ENCODE measurements around the gene KANSL1.

KANSL1 gene

DNA sequence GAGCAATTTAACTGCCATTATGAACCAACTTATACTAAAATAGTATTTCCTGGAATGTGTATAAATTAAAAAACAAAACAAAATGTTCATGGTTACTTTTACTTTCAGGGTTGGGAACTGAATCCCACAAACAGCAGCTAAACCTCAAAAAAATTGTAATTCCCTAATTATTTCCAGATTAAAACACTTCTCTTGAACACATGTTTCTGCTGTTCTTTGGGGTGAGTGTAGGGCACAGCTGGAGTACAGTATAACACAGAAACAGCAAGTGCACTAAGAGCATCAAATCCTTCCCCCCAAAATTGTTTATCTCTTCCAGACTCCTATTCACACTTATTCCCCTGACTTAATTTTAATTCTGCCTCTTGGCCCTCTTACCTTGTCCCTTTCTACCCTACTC, 56.4 kb downstream of the KANSL1 start:
- Histone ChIP-seq H3K9me3 (ENCODE audit: control insufficient read depth, low read length) (no peaks in the 10 kb centered on the region), H3K23ac (ENCODE audit: low read length in 2 of 2) (no peak overlapping the region), H2BK15ac (ENCODE audit: low read depth, poor library complexity, severe bottlenecking) (no peak overlapping the region), H2AFZ (ENCODE audit: low read depth, low read length) (no peak overlapping the region), H2BK120ac (ENCODE audit: low read depth, low read length) (no peak overlapping the region), H3K79me1 (replicated peaks; ENCODE audit: low read length, poor library complexity, severe bottlenecking) (peaks cover 4% of the 10 kb centered on the region), H2BK12ac (ENCODE audit: low read length in 2 of 2) (no peak overlapping the region), H2BK5ac (ENCODE audit: low read depth, low read length, poor library complexity, severe bottlenecking) (no peak overlapping the region), H3K4ac (ENCODE audit: low read depth in 1 of 2, low read length in 2 of 2) (no peak overlapping the region), H3K4me1 (ENCODE audit: control insufficient read depth, insufficient read depth, low read depth, low read length) (peaks cover 3% of the 10 kb centered on the region), H3K4me3 (ENCODE audit: insufficient read depth in 1 of 2, low read depth in 1 of 2, low read length in 2 of 2) (no peak overlapping the region), H3K4me2 (ENCODE audit: low read length, poor library complexity, severe bottlenecking) (no peak overlapping the region), H4K8ac (ENCODE audit: low read length) (no peak overlapping the region), H3K27me3 (ENCODE audit: control insufficient read depth in 1 of 2, insufficient read depth in 1 of 2, low read length in 2 of 2) (no peaks in the 10 kb centered on the region), H4K91ac (ENCODE audit: low read length) (no peak overlapping the region), H3K27ac (ENCODE audit: low read length, poor library complexity, severe bottlenecking) (no peak overlapping the region), H3K36me3 (ENCODE audit: control insufficient read depth in 1 of 2, insufficient read depth in 2 of 2, low read depth in 1 of 2, low read length in 2 of 2) (peaks cover 4 to 23% of the 10 kb centered on the region in 2 experiments), H3K18ac (ENCODE audit: low read depth in 1 of 2, low read length in 2 of 2) (no peak overlapping the region), H2AK5ac (ENCODE audit: low read length, severe bottlenecking) (no peak overlapping the region), H3K9ac (ENCODE audit: low read length) (no peak overlapping the region), H3K14ac (ENCODE audit: low read length in 2 of 2) (no peak overlapping the region)
- DNase-seq = no peak

DNA sequence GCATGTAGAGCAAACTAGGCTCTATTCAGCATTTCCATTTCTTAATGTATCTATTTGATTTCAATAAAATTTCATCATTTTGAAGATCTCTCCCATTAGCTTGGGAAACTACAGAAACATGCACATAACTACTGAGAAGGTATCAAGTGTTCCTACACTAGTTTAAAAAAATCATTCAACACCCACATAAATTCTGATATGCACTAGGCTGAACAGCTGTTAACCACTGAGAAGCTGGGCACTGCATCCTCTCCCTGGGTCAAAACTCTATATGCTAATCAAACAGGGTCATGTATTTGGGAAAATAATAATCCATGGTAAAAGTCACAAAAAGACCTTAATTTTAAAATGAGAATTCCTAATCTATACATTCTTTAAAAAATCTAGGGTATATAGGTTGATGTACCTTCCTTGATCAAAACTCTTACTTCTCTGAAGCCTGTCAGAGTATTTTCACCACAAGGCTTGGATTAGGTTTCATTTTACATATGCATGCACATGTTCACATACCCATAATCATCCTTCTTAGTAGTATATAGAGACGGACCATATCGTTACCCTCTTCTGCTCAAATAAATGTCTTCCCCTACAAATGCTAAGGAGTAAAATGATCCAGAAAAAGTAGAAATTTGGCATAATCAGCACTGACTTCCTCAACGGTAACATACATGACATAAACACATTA, 57.2 kb downstream of the KANSL1 start:
- no peak overlapping the region for H3K27ac ChIP-seq (ENCODE audit: low read length, poor library complexity, severe bottlenecking)
- no peak overlapping the region for H3K18ac ChIP-seq (ENCODE audit: low read depth in 1 of 2, low read length in 2 of 2)
- 96% methylated on average over 3 of the region's 3 CpGs for WGBS
- no peak overlapping the region for H4K8ac ChIP-seq (ENCODE audit: low read length)
- H3K36me3 ChIP-seq (ENCODE audit: control insufficient read depth in 1 of 2, insufficient read depth in 2 of 2, low read depth in 1 of 2, low read length in 2 of 2) = peaks cover 4 to 21% of the 10 kb centered on the region in 2 experiments
- H3K9me3 ChIP-seq (ENCODE audit: control insufficient read depth, low read length) = no peaks in the 10 kb centered on the region
- no peak overlapping the region for H2BK120ac ChIP-seq (ENCODE audit: low read depth, low read length)
- H2BK5ac ChIP-seq (ENCODE audit: low read depth, low read length, poor library complexity, severe bottlenecking) = no peak overlapping the region
- no peak overlapping the region for H3K4me3 ChIP-seq (ENCODE audit: insufficient read depth in 1 of 2, low read depth in 1 of 2, low read length in 2 of 2)
- H2BK15ac ChIP-seq (ENCODE audit: low read depth, poor library complexity, severe bottlenecking) = no peak overlapping the region
- no peak overlapping the region for H3K9ac ChIP-seq (ENCODE audit: low read length)
- no peak overlapping the region for H2AK5ac ChIP-seq (ENCODE audit: low read length, severe bottlenecking)
- H3K4ac ChIP-seq (ENCODE audit: low read depth in 1 of 2, low read length in 2 of 2) = no peak overlapping the region
- H2AFZ ChIP-seq (ENCODE audit: low read depth, low read length) = no peak overlapping the region
- no peaks in the 10 kb centered on the region for H3K27me3 ChIP-seq (ENCODE audit: control insufficient read depth in 1 of 2, insufficient read depth in 1 of 2, low read length in 2 of 2)
- no peak overlapping the region for H3K4me2 ChIP-seq (ENCODE audit: low read length, poor library complexity, severe bottlenecking)
- H4K91ac ChIP-seq (ENCODE audit: low read length) = no peak overlapping the region
- peaks cover 4% of the 10 kb centered on the region for H3K79me1 ChIP-seq (replicated peaks; ENCODE audit: low read length, poor library complexity, severe bottlenecking)
- peaks cover 3% of the 10 kb centered on the region for H3K4me1 ChIP-seq (ENCODE audit: control insufficient read depth, insufficient read depth, low read depth, low read length)
- H3K23ac ChIP-seq (ENCODE audit: low read length in 2 of 2) = no peak overlapping the region
- DNase-seq = no peak
- H2BK12ac ChIP-seq (ENCODE audit: low read length in 2 of 2) = no peak overlapping the region
- no peak overlapping the region for H3K14ac ChIP-seq (ENCODE audit: low read length in 2 of 2)

DNA sequence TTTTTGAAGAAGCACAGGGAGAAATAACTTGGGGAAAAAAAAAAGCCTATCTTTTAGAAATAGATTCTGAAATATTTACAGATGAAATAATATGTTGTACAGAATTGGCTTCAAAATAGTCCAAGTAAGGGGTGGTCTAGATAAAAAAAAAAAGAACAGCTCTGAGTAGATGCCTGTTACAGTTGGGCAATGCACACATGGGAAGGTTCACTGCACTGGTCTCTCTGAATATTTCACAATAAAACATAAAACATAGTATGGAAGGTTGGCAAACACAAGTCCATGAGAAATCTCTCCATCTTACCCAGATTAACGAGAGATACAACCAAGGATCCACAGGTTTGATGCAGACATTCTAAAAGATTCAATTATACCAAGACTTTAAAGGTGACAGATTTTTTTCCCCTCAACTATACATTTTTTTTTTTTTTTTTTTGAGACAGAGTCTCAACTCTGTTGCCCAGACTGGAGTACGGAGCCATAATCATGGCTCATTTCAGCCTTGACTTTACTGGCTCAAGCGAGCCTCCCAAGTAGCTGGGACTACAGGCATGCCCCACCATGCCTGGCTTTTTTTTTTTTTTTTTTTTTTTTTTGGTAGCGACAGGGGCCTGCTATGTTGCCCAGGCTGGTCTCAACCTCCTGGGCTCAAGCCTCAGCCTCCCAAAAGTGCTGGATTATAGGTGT, 58.0 kb downstream of the KANSL1 start:
- no peaks in the 10 kb centered on the region for H3K9me3 ChIP-seq (ENCODE audit: control insufficient read depth, low read length)
- 91% methylated on average over 4 of the region's 4 CpGs for WGBS
- H2BK5ac ChIP-seq (ENCODE audit: low read depth, low read length, poor library complexity, severe bottlenecking) = no peak overlapping the region
- no peak overlapping the region for H3K14ac ChIP-seq (ENCODE audit: low read length in 2 of 2)
- H2BK12ac ChIP-seq (ENCODE audit: low read length in 2 of 2) = no peak overlapping the region
- no peak overlapping the region for H2BK120ac ChIP-seq (ENCODE audit: low read depth, low read length)
- H2BK15ac ChIP-seq (ENCODE audit: low read depth, poor library complexity, severe bottlenecking) = no peak overlapping the region
- no peak overlapping the region for H2AK5ac ChIP-seq (ENCODE audit: low read length, severe bottlenecking)
- no peak overlapping the region for H2AFZ ChIP-seq (ENCODE audit: low read depth, low read length)
- peaks cover 4 to 21% of the 10 kb centered on the region in 2 experiments for H3K36me3 ChIP-seq (ENCODE audit: control insufficient read depth in 1 of 2, insufficient read depth in 2 of 2, low read depth in 1 of 2, low read length in 2 of 2)
- H3K9ac ChIP-seq (ENCODE audit: low read length) = no peak overlapping the region
- DNase-seq = no peak
- H4K91ac ChIP-seq (ENCODE audit: low read length) = no peak overlapping the region
- peaks cover 3% of the 10 kb centered on the region for H3K4me1 ChIP-seq (ENCODE audit: control insufficient read depth, insufficient read depth, low read depth, low read length)
- H3K4me3 ChIP-seq (ENCODE audit: insufficient read depth in 1 of 2, low read depth in 1 of 2, low read length in 2 of 2) = no peak overlapping the region
- H3K18ac ChIP-seq (ENCODE audit: low read depth in 1 of 2, low read length in 2 of 2) = no peak overlapping the region
- H3K27ac ChIP-seq (ENCODE audit: low read length, poor library complexity, severe bottlenecking) = no peak overlapping the region
- H3K4me2 ChIP-seq (ENCODE audit: low read length, poor library complexity, severe bottlenecking) = no peak overlapping the region
- H3K79me1 ChIP-seq (replicated peaks; ENCODE audit: low read length, poor library complexity, severe bottlenecking) = peaks cover 4% of the 10 kb centered on the region
- H3K23ac ChIP-seq (ENCODE audit: low read length in 2 of 2) = no peak overlapping the region
- H4K8ac ChIP-seq (ENCODE audit: low read length) = no peak overlapping the region
- H3K27me3 ChIP-seq (ENCODE audit: control insufficient read depth in 1 of 2, insufficient read depth in 1 of 2, low read length in 2 of 2) = no peaks in the 10 kb centered on the region
- H3K4ac ChIP-seq (ENCODE audit: low read depth in 1 of 2, low read length in 2 of 2) = no peak overlapping the region

DNA sequence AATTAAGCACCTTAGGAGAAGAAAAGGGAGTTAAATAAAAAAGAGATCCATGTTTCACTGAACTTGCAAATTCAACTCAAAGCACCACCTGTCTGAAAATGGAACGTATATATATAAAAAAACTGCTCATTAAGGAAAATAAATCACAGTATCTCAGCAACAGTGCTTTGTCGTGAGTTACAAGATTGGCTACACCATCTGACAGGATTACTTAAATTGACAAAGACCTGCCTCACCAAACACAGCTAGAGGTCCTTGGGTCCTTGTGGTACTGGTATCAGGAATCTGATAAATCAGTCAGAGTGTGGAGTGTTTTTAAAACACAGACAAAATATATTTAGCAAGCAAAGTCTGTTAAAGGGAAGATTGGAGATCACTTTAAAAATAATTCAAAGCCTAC, 63.9 kb downstream of the KANSL1 start:
- Histone ChIP-seq H2BK12ac (ENCODE audit: low read length in 2 of 2) (no peak overlapping the region), H3K4me3 (ENCODE audit: insufficient read depth in 1 of 2, low read depth in 1 of 2, low read length in 2 of 2) (no peak overlapping the region), H3K4ac (ENCODE audit: low read depth in 1 of 2, low read length in 2 of 2) (no peak overlapping the region), H3K18ac (ENCODE audit: low read depth in 1 of 2, low read length in 2 of 2) (no peak overlapping the region), H3K36me3 (ENCODE audit: control insufficient read depth in 1 of 2, insufficient read depth in 2 of 2, low read depth in 1 of 2, low read length in 2 of 2) (peaks cover 4 to 25% of the 10 kb centered on the region in 2 experiments), H3K79me1 (replicated peaks; ENCODE audit: low read length, poor library complexity, severe bottlenecking) (peaks cover 4% of the 10 kb centered on the region), H2AFZ (ENCODE audit: low read depth, low read length) (no peak overlapping the region), H3K4me2 (ENCODE audit: low read length, poor library complexity, severe bottlenecking) (no peak overlapping the region), H3K27me3 (ENCODE audit: control insufficient read depth in 1 of 2, insufficient read depth in 1 of 2, low read length in 2 of 2) (no peaks in the 10 kb centered on the region), H3K14ac (ENCODE audit: low read length in 2 of 2) (no peak overlapping the region), H3K9me3 (ENCODE audit: control insufficient read depth, low read length) (no peaks in the 10 kb centered on the region), H4K91ac (ENCODE audit: low read length) (no peak overlapping the region), H2BK120ac (ENCODE audit: low read depth, low read length) (no peak overlapping the region), H2AK5ac (ENCODE audit: low read length, severe bottlenecking) (no peak overlapping the region), H3K27ac (ENCODE audit: low read length, poor library complexity, severe bottlenecking) (no peak overlapping the region), H3K9ac (ENCODE audit: low read length) (no peak overlapping the region), H3K23ac (ENCODE audit: low read length in 2 of 2) (no peak overlapping the region), H2BK5ac (ENCODE audit: low read depth, low read length, poor library complexity, severe bottlenecking) (no peak overlapping the region), H3K4me1 (ENCODE audit: control insufficient read depth, insufficient read depth, low read depth, low read length) (peaks cover 4% of the 10 kb centered on the region), H4K8ac (ENCODE audit: low read length) (no peak overlapping the region), H2BK15ac (ENCODE audit: low read depth, poor library complexity, severe bottlenecking) (no peak overlapping the region)
- DNase-seq = no peak
- WGBS = 86% methylated on average over 1 of the region's 2 CpGs

Measured in mesenchymal stem cell (in vitro differentiated cells and primary cell).